Fibroblast of skin of scalp (primary cell): ENCODE data around the gene ITPR3.
"Not testable (repeated sequence)": the region's sequence is repeated elsewhere in the genome, so short reads cannot be mapped to it uniquely, and the experiment has no call there.

Experiments
- DNase-seq: peaks from one replicate; pipeline ENCODE4 v3.0.0-alpha.2; 2013

The ITPR3 gene

GRCh38 chr6:33616113-33616512 lies 5.0 kb upstream of the ITPR3 start:
- no peak for DNase-seq

- DNase-seq = no peak
Observed at GRCh38 chr6:33616913-33617312, 4.2 kb upstream of the ITPR3 start.

- no peak for DNase-seq
Observed at GRCh38 chr6:33619166-33619840, 1.8 kb upstream of the ITPR3 start.

GRCh38 chr6:33620158-33620855 lies 815 bp upstream of the ITPR3 start:
- peak; percentile 32 for DNase-seq

GRCh38 chr6:33621711-33622388 lies 728 bp downstream of the ITPR3 start:
- no peak for DNase-seq

GRCh38 chr6:33622456-33623431 lies 1.6 kb downstream of the ITPR3 start:
- no peak for DNase-seq

GRCh38 chr6:33623895-33624381 lies 2.8 kb downstream of the ITPR3 start:
- DNase-seq = peak; percentile 29

- no peak for DNase-seq
Observed at GRCh38 chr6:33624856-33625255, 3.7 kb downstream of the ITPR3 start.

GRCh38 chr6:33627876-33628275 lies 6.8 kb downstream of the ITPR3 start:
- no peak for DNase-seq

- no peak for DNase-seq
Observed at GRCh38 chr6:33628401-33628964, 7.4 kb downstream of the ITPR3 start.

GRCh38 chr6:33630014-33630413 lies 8.9 kb downstream of the ITPR3 start:
- DNase-seq = no peak

- not testable (repeated sequence) for DNase-seq
Observed at GRCh38 chr6:33631521-33631920, 10.4 kb downstream of the ITPR3 start.

GRCh38 chr6:33631971-33632557 lies 10.9 kb downstream of the ITPR3 start:
- DNase-seq = no peak

- DNase-seq = peak; percentile 34
Observed at GRCh38 chr6:33632558-33633039, 11.5 kb downstream of the ITPR3 start.

- DNase-seq = no peak
Observed at GRCh38 chr6:33633084-33633461, 12.0 kb downstream of the ITPR3 start.

GRCh38 chr6:33633462-33634158 lies 12.5 kb downstream of the ITPR3 start:
- DNase-seq = peak; percentile 51

- no peak for DNase-seq
Observed at GRCh38 chr6:33634161-33634727, 13.1 kb downstream of the ITPR3 start.

GRCh38 chr6:33634946-33635345 lies 13.8 kb downstream of the ITPR3 start:
- no peak for DNase-seq

GRCh38 chr6:33636655-33637054 lies 15.5 kb downstream of the ITPR3 start:
- no peak for DNase-seq

- DNase-seq = no peak
Observed at GRCh38 chr6:33638556-33638955, 17.4 kb downstream of the ITPR3 start.
